ENCODE results near the gene IFITM10. TPM values are rescaled to one million over a fixed set of nuclear protein-coding genes. Genes with fewer than 3 reads are reported as not detected.

Gene IFITM10
- total and polyA plus RNA-seq, 2 donors (not counting 1 experiment from before 2014, with no cell fraction given): 0.15 to 0.50 TPM

- DNase-seq (ENCODE audit: low read depth in 2 of 2): no peak
- H3K27ac ChIP-seq (ENCODE audit: insufficient read depth, low read length): no peak overlapping the region
- no peaks in the 10 kb centered on the region for H3K36me3 ChIP-seq (ENCODE audit: control insufficient read depth, insufficient read depth, low read length)
- H3K79me2 ChIP-seq (ENCODE audit: control insufficient read depth, insufficient read depth, low read length): no peaks in the 10 kb centered on the region
- H3K9ac ChIP-seq (ENCODE audit: insufficient read depth, low read length): no peak overlapping the region
- H3K4me1 ChIP-seq (ENCODE audit: control insufficient read depth, extremely low read depth, insufficient read depth, low read length): no peaks in the 10 kb centered on the region
- TF ChIP-seq EZH2 (IDR thresholded peaks at IDR 0.05; ENCODE audit: low read length, missing control alignments) (no peak), CTCF (conservative IDR thresholded peaks at IDR 0.05 in 1 of 2, IDR thresholded peaks at IDR 0.05 in 1 of 2; ENCODE audit: low read depth in 1 of 2, low read length in 2 of 2) (no peak)
- peaks cover 5% of the 10 kb centered on the region for H3K27me3 ChIP-seq (ENCODE audit: control insufficient read depth, insufficient read depth, low read length)
- H4K20me1 ChIP-seq (ENCODE audit: control insufficient read depth, extremely low read depth, insufficient read depth, low read length): no peaks in the 10 kb centered on the region
- no peak overlapping the region for H2AFZ ChIP-seq (ENCODE audit: low read length)
- H3K4me2 ChIP-seq (ENCODE audit: extremely low read depth, insufficient read depth, low read length): peak overlapping the region; percentile 8
- no peaks in the 10 kb centered on the region for H3K9me3 ChIP-seq (ENCODE audit: control insufficient read depth, insufficient read depth, low read depth, low read length)
- no peak overlapping the region for H3K4me3 ChIP-seq (replicated peaks in 1 of 4; ENCODE audit: control extremely low read depth in 1 of 4, insufficient read depth in 1 of 4, low read depth in 3 of 4, low read length in 4 of 4)
Measured at GRCh38 chr11:1793081-1793480, 42.7 kb upstream of the IFITM10 start.

- no peak overlapping the region for H3K9ac ChIP-seq (ENCODE audit: insufficient read depth, low read length)
- TF ChIP-seq EZH2 (IDR thresholded peaks at IDR 0.05; ENCODE audit: low read length, missing control alignments) (no peak), CTCF (conservative IDR thresholded peaks at IDR 0.05 in 1 of 2, IDR thresholded peaks at IDR 0.05 in 1 of 2; ENCODE audit: low read depth in 1 of 2, low read length in 2 of 2) (no peak)
- no peak overlapping the region for H3K4me3 ChIP-seq (replicated peaks in 1 of 4; ENCODE audit: control extremely low read depth in 1 of 4, insufficient read depth in 1 of 4, low read depth in 3 of 4, low read length in 4 of 4)
- H3K36me3 ChIP-seq (ENCODE audit: control insufficient read depth, insufficient read depth, low read length): no peaks in the 10 kb centered on the region
- DNase-seq (ENCODE audit: low read depth in 2 of 2): no peak
- no peak overlapping the region for H3K27ac ChIP-seq (ENCODE audit: insufficient read depth, low read length)
- no peak overlapping the region for H2AFZ ChIP-seq (ENCODE audit: low read length)
- H3K4me2 ChIP-seq (ENCODE audit: extremely low read depth, insufficient read depth, low read length): no peak overlapping the region
- no peaks in the 10 kb centered on the region for H4K20me1 ChIP-seq (ENCODE audit: control insufficient read depth, extremely low read depth, insufficient read depth, low read length)
- no peaks in the 10 kb centered on the region for H3K9me3 ChIP-seq (ENCODE audit: control insufficient read depth, insufficient read depth, low read depth, low read length)
- H3K27me3 ChIP-seq (ENCODE audit: control insufficient read depth, insufficient read depth, low read length): peaks cover 2% of the 10 kb centered on the region
- H3K4me1 ChIP-seq (ENCODE audit: control insufficient read depth, extremely low read depth, insufficient read depth, low read length): no peaks in the 10 kb centered on the region
- no peaks in the 10 kb centered on the region for H3K79me2 ChIP-seq (ENCODE audit: control insufficient read depth, insufficient read depth, low read length)
Measured at GRCh38 chr11:1792461-1792860, 42.1 kb upstream of the IFITM10 start.

DNA sequence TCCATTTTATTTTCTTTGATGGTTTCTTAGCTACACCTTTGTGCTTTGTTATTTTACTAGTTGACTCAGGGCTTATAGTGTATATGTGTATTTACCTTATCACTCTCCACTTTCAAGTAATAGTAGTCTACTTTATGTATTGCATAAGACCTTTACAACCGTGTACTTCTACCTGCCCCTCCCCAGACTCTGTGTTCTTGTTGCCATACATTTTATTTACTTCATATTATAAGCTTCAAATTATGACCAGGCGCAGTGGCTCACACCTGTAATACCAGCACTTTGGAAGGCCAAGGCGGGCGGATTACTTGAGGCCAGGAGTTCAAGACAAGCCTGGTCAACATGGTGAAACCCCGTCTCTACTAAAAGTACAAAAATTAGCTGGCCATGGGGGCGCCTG is 41.5 kb upstream of the IFITM10 start:
- H3K79me2 ChIP-seq (ENCODE audit: control insufficient read depth, insufficient read depth, low read length): no peaks in the 10 kb centered on the region
- no peak overlapping the region for H3K4me2 ChIP-seq (ENCODE audit: extremely low read depth, insufficient read depth, low read length)
- H4K20me1 ChIP-seq (ENCODE audit: control insufficient read depth, extremely low read depth, insufficient read depth, low read length): no peaks in the 10 kb centered on the region
- H3K4me1 ChIP-seq (ENCODE audit: control insufficient read depth, extremely low read depth, insufficient read depth, low read length): no peaks in the 10 kb centered on the region
- H2AFZ ChIP-seq (ENCODE audit: low read length): no peak overlapping the region
- no peaks in the 10 kb centered on the region for H3K27me3 ChIP-seq (ENCODE audit: control insufficient read depth, insufficient read depth, low read length)
- TF ChIP-seq EZH2 (IDR thresholded peaks at IDR 0.05; ENCODE audit: low read length, missing control alignments): no peak
- no peak for TF ChIP-seq CTCF (conservative IDR thresholded peaks at IDR 0.05 in 1 of 2, IDR thresholded peaks at IDR 0.05 in 1 of 2; ENCODE audit: low read depth in 1 of 2, low read length in 2 of 2)
- H3K36me3 ChIP-seq (ENCODE audit: control insufficient read depth, insufficient read depth, low read length): no peaks in the 10 kb centered on the region
- H3K9ac ChIP-seq (ENCODE audit: insufficient read depth, low read length): no peak overlapping the region
- H3K27ac ChIP-seq (ENCODE audit: insufficient read depth, low read length): no peak overlapping the region
- no peak overlapping the region for H3K4me3 ChIP-seq (replicated peaks in 1 of 4; ENCODE audit: control extremely low read depth in 1 of 4, insufficient read depth in 1 of 4, low read depth in 3 of 4, low read length in 4 of 4)
- no peaks in the 10 kb centered on the region for H3K9me3 ChIP-seq (ENCODE audit: control insufficient read depth, insufficient read depth, low read depth, low read length)
- DNase-seq (ENCODE audit: low read depth in 2 of 2): no peak

Data from fibroblast of lung (primary cell).